ENCODE measurements around the gene TERT.

TERT gene

GRCh38 chr5:1218351-1219080, 76.4 kb downstream of the TERT start:
- H3K4me3 ChIP-seq (ENCODE audit: low read depth, low read length): no peak overlapping the region
- TF ChIP-seq CTCF (IDR thresholded peaks at IDR 0.05; ENCODE audit: low read depth, low read length, missing control alignments): no peak
- DNase-seq (ENCODE audit: low read depth): no peak

GRCh38 chr5:1217596-1218206, 77.2 kb downstream of the TERT start:
- no peak for DNase-seq (ENCODE audit: low read depth)
- H3K4me3 ChIP-seq (ENCODE audit: low read depth, low read length): no peak overlapping the region
- no peak for TF ChIP-seq CTCF (IDR thresholded peaks at IDR 0.05; ENCODE audit: low read depth, low read length, missing control alignments)

GRCh38 chr5:1216918-1217295, 78.0 kb downstream of the TERT start:
- no peak for DNase-seq (ENCODE audit: low read depth)
- H3K4me3 ChIP-seq (ENCODE audit: low read depth, low read length): no peak overlapping the region
- TF ChIP-seq CTCF (IDR thresholded peaks at IDR 0.05; ENCODE audit: low read depth, low read length, missing control alignments): no peak

GRCh38 chr5:1216211-1216917, 78.5 kb downstream of the TERT start:
- no peak overlapping the region for H3K4me3 ChIP-seq (ENCODE audit: low read depth, low read length)
- DNase-seq (ENCODE audit: low read depth): no peak
- TF ChIP-seq CTCF (IDR thresholded peaks at IDR 0.05; ENCODE audit: low read depth, low read length, missing control alignments): no peak

GRCh38 chr5:1215320-1216096, 79.4 kb downstream of the TERT start:
- no peak for TF ChIP-seq CTCF (IDR thresholded peaks at IDR 0.05; ENCODE audit: low read depth, low read length, missing control alignments)
- no peak overlapping the region for H3K4me3 ChIP-seq (ENCODE audit: low read depth, low read length)
- DNase-seq (ENCODE audit: low read depth): no peak

- TF ChIP-seq CTCF (IDR thresholded peaks at IDR 0.05; ENCODE audit: low read depth, low read length, missing control alignments): no peak
- no peak overlapping the region for H3K4me3 ChIP-seq (ENCODE audit: low read depth, low read length)
- DNase-seq (ENCODE audit: low read depth): no peak
These were observed 80.0 kb downstream of the TERT start for GRCh38 chr5:1214936-1215220.

Data from GM12864 (cell line).